Activated T-helper 1 cell treated with Interleukin-2 at 50 U/mL for 16 hours (primary cell): ENCODE measurements around the gene CAV1.
"Not testable (repeated sequence)": the region's sequence is repeated elsewhere in the genome, so short reads cannot be mapped to it uniquely, and the experiment has no call there.

Experiments
- DNase-seq: peaks from one replicate; pipeline ENCODE4 v3.0.0-alpha.2; 2020; ENCODE audit warnings: low read depth

The CAV1 gene, protein sequence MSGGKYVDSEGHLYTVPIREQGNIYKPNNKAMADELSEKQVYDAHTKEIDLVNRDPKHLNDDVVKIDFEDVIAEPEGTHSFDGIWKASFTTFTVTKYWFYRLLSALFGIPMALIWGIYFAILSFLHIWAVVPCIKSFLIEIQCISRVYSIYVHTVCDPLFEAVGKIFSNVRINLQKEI

DNA sequence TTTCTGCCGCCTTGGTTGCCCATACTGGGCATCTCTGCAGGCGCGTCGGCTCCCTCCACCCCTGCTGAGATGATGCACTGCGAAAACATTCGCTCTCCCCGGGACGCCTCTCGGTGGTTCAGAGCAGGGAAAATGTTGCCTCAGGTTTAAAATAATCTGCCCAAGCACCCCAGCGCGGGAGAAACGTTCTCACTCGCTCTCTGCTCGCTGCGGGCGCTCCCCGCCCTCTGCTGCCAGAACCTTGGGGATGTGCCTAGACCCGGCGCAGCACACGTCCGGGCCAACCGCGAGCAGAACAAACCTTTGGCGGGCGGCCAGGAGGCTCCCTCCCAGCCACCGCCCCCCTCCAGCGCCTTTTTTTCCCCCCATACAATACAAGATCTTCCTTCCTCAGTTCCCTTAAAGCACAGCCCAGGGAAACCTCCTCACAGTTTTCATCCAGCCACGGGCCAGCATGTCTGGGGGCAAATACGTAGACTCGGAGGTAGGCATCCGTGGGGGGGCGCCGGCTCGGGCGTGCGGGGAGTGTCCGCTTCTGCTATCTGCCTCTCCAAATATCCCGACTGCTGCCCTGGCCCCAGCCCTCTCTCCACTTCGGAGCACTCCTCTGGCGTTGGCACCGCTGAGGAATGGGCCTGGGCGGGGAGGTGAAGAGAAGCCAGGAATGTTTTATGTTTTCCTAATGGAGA lies at the start of gene CAV1:
CAV1 (plus strand) TSS at position 428 of the 689 bp plus-strand sequence; CDS start at position 455, 27 bp downstream.
- DNase-seq, result no peak

DNA sequence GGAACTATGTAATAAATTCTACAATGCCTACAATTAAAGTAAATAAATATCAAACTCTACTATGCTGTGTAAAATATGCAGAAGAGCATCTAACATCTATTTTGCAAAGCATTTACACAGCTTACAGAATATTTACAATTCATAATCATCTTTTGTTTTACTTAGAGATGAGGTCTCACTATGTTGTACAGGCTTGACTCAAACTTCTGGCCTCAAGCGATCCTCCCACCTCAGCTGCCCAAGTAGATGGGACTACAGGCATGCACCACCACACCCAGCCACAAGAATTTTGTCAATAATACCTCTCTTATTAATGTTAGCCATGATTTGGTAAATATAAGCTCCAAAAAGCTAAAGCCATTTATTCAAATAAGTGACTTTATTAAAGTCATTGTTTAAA lies 47.2 kb upstream of the CAV1 start:
- DNase-seq, result no peak

DNA sequence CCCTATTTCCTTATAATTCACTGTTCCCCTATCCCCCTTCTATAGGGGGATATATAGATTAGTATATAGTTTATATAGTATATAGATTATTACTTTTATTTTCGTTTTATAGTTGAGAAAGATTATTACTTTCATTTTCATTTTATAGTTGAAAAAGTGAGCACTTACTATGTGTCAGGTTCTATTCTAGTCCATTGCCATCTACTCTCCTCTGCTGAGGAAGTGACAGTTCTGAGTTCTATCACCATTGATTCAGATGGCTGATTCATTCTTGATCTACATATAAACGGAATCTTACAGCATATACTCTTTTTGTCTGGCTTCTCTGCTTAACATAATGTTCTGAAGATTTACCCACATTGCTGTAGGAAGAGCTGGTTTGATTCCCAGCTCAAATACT lies 46.0 kb upstream of the CAV1 start:
- DNase-seq, result no peak

DNA sequence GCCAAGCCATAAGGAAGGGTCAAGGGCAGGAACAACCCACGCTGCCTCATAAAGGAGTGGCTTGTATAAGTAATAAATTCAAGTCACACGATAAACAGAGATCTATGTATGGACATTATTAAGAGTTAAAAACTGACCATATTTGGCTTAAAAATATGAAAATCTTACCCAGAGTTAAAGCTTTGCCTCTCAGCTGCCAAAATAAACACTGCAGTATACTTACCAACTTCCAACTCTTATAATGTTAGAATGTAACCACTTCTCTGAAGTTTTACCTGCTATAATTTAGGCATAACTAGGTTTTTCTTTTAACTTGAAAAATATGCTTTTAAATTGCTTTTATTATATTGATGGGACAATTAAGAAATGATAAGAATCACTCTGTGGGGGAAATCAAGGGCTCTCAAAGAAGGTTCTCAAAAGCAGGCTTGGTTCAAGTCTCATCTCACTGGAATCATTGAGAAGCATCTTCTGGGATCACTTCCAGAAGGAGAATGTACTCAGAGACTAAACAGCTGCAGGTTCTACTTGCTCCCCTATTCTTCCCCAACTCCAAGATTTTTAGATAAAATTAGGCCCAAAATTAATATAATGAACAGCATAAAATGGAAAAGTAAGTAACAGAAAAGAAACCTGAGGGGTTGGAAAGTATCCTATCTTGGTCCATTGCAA lies 41.4 kb upstream of the CAV1 start:
- no peak for DNase-seq

DNA sequence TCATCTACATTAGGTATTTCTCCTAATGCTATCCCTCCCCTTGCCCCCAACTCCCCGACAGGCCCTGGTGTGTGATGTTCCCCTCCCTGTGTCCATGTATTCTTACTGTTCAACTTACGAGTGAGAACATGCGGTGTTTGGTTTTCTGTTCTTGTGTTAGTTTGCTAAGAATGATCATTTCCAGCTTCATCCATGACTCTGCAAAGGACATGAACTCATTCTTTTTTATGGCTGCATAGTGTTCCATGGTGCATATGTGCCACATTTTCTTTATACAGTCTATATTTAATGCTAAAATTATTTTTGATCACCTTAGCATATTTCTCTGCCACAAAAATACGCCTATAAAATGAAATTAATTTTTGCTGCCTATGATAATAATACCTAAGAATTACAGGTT lies 40.4 kb upstream of the CAV1 start:
- DNase-seq, result not testable (repeated sequence)

DNA sequence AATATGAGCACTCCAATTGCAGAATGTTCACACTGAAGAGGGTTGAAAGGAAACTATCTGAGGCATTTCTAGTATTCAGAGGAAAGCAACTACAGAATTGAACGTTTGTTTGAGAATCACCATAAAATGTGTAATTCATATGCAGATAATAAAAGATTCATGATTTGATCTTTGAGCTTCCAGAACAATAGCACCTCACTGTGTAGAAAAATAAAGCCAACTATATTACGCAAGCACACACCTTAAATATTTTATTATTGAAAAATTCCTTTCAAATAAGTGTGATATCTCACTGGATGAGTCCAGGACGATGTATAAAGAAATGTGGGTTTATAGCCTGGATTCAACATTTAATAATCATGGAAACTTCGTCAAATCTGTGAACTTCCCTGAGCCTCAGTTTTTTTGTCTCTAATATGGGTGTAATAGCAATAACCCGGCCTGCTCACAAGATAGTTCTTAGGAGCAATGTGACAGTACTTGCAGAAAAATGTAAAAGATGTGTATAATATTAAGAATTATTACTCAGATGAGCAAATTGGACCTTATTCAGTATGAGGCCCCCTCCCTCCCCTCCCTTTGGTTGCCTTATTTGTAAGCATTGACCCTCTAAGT lies 36.8 kb upstream of the CAV1 start:
- DNase-seq, result no peak

DNA sequence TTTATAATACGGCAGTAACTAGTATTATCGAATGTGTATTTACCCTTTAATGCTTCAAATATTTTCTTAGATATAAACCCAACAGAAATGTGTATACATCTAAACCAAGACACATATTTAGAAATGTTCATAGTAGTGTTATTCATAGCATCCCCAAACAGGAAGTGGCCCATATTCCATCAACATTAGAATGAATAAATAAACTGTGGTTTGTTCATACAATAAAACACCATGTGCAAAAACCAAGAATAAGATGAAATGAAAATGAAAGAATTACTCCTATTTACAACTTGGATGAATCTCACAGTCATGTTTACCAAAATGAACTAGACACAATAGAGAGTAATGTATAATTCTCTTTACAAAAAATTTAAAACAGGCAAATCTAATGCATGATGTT lies 34.5 kb upstream of the CAV1 start:
- DNase-seq, result no peak

DNA sequence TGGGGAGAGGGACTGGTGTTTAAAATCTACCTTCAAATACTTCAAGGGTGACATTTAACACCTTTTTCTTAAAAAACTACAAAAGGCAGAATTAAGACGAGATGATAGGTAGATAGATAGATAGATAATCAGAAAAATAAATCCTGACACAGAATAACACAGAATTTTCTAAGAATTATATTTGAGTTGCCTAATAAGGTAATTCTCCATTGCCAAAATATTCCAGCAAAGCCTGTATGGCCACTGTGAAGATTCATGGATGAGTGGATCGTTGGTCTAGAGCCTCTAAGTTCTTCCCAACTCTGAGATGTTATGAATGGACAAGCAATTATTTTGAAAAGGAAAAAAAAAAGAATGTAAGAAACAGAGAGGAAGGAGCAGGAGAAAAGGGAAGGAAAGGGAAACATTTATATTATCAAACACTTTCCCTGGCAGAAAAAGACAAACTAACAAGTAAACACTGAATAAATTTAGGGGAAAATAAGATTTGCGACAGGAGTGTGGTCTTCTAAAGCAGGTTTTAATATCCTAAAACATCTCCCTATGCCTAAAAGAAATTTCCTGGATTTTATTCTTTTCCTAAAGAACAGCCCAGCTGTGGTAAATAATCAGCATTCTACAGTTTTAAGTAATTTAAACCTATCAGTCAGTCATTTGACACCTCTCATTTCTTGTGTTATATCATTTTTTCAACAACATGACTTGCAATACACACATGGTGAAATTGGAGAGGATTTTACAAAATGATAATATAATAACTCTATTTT lies 32.8 kb upstream of the CAV1 start:
- no peak for DNase-seq

DNA sequence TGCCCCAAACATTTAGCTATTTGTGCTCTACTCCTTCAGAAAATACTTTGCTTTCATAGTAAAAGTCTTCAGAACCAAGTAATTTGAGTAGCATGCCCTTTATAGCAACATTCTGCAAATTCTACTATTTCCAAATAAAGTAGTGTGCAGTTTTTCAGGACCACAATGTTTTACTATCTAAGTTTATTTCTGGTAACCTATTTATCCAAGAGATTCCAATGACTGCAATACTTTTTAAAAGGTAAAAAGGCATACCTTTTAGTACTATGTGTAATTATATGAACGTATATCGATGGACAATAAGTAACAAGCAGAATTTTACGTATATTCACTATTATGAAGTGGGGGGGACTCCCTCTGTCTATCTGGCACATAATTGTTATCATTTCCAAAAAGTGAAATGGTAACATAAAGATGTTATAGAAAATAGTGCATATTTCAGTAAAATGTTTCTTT lies 32.2 kb upstream of the CAV1 start:
- DNase-seq, result no peak

DNA sequence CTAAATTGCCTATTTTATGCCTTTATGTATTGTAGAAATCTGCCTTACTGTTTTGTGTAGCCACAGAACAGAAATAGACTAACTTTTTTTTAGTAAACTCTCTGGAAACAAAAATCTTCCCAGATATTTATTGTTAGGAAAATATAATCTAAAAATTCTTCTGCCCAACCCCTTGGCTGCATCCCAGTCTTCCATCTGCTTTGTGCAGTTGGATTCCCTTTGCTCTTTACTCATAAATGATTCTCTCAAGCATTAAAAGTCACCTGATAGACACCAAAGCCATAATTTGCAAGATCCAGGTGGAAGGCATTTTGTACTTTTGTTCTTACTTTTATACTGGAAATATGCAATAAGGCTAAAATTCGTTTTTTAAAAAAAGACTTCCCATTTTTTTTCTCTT lies 31.4 kb upstream of the CAV1 start:
- DNase-seq, result no peak

DNA sequence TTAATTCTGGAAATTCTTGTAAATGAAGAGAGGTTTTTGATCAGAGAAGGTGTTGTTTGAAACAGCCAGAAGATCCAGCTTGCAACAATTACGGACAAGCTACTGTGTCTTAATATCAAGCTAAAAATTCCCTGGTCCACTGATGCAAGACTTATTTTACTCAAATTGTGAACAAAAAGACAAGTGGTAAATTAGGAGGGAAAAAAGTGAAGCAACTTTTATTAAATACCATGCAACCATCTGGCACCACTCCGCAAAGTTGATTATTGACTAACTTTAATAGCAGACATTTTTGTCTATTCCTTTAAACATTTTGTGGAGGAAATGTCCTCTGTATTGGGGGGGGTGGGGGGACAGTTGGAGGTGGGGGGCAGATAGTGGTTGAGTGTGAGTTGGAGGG lies 30.4 kb upstream of the CAV1 start:
- DNase-seq, result no peak

DNA sequence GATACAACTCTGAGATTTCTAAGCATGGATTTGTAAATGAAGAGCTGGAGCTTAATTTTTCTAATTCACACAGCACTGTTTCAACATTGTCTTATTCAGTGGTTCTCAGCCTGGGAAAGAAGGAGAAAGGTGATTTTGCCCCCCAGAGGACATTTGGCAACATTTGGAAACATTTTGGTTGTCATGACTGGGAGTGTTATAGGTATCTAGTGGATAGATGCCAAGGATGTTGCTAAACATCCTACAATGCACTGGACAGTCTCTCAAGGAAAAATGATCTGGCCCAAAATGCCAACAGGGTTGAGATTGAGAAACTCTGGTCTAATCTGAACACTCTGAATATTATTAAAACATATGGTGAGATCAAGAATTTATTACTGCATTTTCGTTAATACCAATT lies 29.1 kb upstream of the CAV1 start:
- DNase-seq, result no peak

DNA sequence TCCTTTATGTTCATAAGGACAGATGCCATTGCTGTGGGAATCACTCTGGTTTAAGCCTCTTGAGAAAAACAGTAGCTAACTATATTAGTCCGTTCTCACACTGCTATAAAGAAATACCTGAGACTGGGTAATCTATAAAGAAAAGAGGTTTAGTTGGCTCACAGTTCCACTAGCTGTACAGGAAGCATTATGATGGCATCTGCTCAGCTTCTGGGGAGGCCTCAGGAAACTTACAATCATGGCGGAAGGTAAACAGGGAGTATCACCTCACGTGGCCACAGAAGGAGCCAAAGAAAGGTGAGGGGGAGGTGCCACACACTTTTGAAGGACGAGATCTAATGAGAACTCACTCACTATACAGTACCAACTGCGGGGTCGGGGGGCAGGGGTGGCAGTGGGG lies 28.2 kb upstream of the CAV1 start:
- DNase-seq, result no peak

DNA sequence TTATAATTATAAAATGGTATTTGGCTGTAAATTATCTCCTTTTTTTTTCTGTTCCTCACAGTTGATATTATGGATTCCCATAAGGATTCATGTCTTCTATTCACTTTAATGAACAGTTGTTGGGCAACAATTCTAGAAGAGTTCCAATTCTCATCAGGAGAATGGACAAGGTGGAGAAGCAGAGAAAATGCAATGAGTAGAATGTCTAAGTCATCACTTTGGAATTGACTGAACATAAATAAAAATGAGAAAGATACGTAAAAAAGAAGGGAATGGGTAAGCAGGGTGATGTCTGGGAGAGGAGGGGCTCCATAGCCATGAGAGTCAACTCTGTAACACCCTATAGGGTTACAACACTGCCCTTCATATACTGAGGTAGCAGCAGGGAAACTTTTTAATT lies 27.1 kb upstream of the CAV1 start:
- DNase-seq, result no peak

DNA sequence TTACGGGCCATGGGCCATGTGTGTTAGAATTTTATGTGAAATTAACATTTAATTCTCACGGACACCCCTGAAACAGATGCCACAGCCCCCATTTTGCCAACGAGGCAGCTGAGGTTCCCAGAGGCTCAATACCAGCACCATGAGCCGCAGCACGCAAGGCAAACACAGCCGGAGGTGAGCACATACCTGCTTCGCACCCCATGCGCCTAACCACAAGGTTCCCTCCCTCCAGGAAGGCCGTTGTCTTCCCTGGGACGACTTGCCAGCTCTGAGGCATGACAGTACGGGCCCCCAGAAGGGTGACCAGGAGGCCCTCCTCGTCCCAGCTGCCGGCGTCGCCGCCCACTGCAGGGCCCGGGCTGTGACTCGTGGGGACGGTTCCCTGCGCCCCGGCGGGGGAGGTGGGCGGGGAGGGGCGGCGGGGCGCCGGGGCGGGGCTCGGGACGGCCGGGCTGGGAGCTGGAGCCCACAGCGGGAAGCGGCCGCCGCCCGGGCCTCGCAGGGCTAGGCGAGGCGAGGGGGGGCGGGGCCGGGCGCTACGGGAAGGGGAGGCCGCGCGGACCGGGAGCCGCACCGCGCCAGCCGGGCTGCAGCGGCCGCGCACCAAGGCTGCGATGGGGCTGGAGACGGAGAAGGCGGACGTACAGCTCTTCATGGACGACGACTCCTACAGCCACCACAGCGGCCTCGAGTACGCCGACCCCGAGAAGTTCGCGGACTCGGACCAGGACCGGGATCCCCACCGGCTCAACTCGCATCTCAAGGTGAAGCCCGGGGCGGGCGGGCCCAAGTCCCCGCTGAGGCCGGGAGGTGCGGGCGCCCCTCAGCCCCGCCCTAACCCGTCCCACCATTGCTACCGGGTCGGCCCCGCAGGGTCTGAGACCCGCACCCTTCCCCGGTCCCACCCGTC lies 25.4 kb upstream of the CAV1 start, which contains the start of gene CAV2:
CAV2 (plus strand) TSS at position 571 of the 910 bp plus-strand sequence; CDS start at position 615, 44 bp downstream.
- no peak for DNase-seq

DNA sequence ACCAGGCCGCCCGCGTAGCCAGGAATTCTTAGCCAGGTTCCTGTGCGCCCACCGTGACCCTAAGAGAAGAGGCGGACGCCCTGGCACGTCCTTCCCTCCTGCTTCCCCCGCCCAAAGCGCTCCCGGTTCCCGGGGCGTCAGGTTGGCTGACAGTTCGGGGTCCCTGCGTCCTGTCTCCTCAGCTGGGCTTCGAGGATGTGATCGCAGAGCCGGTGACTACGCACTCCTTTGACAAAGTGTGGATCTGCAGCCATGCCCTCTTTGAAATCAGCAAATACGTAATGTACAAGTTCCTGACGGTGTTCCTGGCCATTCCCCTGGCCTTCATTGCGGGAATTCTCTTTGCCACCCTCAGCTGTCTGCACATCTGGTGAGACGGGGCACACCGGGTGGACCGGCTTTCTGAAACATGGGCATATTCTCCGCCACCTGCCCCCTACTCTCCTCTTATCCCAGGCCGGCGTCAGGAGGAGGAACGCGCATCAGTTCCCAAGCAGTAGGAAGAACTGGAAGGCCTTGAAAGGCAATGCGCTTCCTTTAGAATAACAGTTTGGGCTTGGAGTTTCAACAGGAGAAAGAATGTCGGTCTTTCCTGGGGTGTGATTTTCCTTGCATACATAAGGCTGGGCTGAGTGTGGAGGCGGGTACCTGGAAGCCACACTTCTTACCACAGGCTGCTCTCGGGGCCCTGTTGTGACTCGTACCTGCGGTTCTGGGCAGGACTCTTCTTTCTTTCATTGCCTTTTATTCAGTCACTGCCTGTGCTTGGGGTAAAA lies 24.6 kb upstream of the CAV1 start:
- no peak for DNase-seq

DNA sequence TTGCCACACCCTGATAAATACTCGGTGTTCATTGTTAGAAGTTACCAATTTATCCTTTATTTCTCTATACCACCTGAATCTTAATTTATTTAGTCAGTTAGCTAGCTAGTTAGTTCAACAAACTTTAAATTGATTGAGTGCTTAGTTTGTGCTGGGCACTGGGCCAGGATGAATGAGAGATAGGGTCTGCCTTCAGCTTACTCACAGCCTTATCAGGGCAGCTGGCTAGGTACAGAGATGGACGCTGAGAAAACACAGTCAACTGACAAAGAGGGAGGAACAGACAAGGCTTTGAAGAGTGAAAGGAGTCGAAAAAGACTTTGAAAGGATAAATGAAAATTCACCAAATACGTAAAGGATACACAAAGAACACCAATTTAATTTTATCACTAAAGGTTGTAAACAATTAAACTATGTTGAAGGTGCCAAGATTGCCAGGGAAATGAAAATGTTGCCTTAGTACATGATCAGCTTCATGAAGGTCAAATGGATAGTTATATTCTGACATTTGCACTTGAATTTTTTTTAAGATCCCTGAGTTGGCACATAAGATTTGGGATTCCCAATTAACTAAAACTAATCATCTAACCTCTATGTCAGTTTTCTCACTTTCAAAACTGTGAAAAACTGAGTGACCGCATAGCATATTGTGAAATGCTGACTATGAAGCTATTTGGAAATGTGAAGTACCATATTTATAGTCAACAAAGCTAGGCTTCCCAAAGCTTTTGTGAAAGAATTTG lies 23.2 kb upstream of the CAV1 start:
- DNase-seq, result no peak

DNA sequence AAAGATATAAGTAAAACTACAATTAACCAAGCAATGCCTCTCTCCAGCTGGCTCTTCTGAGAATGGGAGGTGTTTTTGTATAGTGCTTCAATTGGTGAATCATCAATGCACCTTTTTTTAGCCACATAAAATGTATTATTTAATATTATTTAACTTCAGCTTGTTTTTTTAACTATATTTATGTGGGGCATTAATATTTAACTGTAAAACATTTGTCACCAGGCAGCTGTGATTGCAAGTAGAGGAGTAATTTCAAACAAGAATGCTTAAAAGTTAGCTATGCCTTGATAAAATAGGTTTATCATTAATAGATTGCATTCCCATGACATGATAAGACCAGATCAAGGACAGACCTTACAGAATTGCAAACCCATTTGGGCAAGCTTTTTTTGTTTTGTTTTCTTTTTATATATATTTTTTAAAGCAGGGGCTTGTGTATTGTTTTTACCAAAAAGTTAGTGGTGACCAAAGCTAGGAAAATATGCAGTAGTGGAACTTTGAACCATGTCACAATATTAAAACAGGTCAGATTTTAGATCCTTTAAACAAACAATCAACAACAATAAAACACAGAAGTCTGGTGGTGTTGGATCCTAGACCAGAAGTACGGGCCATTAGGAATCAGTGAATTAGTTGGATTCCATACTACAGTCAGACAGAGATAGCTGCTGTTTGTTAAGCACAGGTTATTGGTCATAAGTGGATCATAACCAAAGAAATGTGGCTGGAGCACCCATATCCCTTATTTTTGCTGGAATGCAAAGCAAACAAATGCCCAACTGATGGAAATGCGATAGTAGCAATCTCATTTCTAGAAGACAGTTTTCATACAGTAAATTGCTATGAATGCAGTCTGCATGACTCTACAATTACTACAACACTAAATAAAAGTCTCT lies 22.4 kb upstream of the CAV1 start:
- no peak for DNase-seq

DNA sequence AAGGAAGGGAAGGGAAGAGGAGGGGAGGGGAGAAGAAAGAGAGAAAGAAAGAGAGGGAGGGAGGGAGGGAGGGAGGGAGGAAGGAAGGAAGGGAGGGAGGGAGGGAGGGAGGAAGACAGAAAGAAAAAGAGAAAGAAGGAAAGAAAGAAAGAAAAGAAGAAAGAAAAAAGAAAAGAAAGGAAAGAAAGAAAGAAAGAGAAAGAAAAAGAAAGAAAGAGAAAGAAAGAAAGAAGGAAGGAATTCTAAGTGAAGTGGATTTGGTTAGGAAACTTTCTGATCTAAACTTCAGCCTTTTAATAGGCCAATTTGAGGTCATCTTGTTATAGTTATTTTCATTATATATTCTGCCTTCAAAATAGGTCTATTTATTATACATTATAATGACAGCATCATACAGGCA lies 21.0 kb upstream of the CAV1 start:
- DNase-seq, result no peak
